NCI-H146 treated with DMSO at 0.1 percent for 48 hours (cell line): Measurements from ENCODE around the gene KRT33B.
"Not testable (repeated sequence)": the region's sequence is repeated elsewhere in the genome, so short reads cannot be mapped to it uniquely, and the experiment has no call there.

Source experiments
- DNase-seq: peaks from one replicate; lab custom pipeline; 2025; ENCODE audit not compliant: unreplicated experiment; lab: John Stamatoyannopoulos, UW

KRT33B gene

GRCh38 chr17:41369713-41370112, at the start of gene KRT33B:
KRT33B (minus strand) TSS chr17:41369813; CDS start chr17:41369750, 63 bp downstream.
- no peak for DNase-seq

DNA sequence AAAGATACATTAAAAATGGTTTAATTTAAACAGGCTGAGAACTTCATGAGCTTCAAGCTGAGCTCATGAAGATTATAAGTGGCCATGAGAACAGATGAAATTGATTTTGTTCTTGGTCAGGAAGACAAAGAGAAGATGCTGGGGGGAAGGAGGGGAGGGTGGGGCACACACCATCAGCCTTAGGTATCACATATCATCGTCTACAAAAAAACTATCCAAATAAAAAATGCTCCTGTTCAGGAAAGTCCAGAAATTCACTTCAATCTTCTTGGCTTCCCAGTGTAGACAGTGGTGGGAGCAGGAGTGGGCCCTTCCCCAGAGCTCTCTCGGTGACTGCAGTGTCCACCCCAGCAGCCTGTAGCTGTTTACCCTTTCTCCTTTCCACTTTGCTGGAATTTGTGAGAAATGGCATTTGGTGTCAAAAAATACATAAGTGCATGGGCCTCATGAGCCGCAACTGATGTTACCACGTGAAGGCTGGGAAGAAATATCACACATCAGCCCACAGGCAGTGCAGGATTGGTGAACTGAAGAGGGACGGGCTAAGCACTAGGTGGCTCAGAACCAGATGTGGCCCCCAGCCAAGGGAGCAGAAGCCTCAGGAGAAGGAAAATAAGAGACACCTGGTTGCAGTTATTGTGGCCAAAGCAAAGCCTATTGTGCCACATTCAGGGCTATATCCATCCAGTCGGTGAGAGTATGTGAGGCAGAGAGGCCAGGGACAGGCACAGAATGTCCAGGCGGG, 48.7 kb upstream of the KRT33B start:
- no peak for DNase-seq

GRCh38 chr17:41417576-41418015, 48.0 kb upstream of the KRT33B start:
- DNase-seq: no peak

GRCh38 chr17:41417127-41417526, 47.5 kb upstream of the KRT33B start:
- no peak for DNase-seq

DNA sequence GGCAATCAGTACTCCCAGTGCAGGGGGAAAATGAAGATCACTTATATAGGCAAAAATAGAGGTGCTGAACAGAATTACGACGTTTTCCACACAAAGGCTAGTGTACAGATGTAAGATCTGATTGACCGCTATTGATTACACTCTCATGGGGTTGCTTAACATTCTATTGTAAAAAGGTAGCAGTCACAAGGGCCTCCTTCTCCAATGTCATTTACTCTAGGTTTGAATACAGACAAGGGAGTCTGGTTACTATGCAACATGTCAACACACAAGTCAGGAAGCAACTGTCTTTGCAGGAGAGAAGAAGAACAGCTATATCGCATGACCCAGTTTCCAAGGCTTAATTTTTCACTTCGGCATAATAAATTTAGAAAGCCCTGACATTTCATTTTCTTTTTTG, 46.9 kb upstream of the KRT33B start:
- no peak for DNase-seq

GRCh38 chr17:41415833-41416335, 46.3 kb upstream of the KRT33B start:
- DNase-seq: no peak

DNA sequence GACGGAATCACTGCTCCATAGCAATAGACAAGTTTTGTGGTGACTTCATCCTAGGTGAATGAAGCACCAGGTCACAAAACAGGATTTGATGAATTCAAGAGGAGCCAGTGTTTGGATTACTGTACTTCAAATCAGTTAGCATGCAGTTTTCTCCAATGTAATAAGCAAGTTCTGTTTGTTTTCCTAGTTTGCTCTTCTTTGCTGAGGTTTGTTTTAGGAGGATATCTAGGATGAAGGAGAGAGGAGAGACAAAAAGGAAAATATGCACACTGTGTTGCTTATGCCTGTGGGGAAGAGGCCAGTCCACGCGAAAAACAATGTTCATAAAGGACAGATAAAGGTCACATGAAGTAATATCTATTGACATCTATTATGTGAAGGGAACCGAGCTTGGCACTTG, 45.8 kb upstream of the KRT33B start:
- DNase-seq: no peak

GRCh38 chr17:41413982-41414381, 44.4 kb upstream of the KRT33B start:
- DNase-seq: no peak

- no peak for DNase-seq
Measured at GRCh38 chr17:41413353-41413957, 43.8 kb upstream of the KRT33B start.

GRCh38 chr17:41411072-41411840, 41.6 kb upstream of the KRT33B start:
- DNase-seq: no peak

DNA sequence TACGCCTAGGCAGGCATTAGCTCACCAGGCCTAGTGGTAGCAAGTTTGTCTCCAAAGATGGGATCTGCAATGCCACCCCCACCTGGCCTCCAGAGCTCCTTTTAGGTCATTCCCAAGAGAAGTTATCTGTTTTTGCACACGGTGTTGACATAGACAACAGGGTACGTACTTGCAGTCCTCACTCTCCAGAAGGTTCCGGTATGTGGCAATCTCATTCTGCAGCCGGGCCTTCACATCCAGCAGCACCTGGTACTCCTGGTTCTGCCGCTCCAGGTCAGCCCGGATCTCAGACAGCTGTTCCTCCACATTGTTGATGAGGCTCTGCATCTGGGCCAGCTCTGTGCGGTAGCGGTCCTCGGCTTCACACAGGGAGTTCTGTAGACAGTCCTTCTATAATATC, 37.6 kb upstream of the KRT33B start:
- no peak for DNase-seq

DNA sequence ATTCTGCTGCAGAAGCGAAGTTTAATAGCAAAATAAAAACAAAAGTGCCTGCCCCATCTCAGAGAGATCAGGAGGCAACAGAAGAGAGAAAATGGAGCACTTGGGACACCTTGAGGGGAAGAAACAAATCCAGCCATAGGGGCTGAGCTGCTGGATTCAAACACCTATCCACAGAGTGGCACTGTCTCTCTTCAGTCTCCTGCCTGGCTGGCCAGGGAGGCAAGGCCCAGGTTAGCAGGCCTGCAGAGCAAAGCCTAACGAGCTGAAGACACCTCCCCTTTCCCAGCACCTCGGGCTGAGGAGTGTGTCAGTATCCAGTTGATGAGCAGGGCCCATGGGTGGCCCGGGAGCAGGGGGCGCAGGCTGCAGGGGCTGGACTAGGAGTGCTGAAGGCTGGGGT, 36.6 kb upstream of the KRT33B start:
- no peak for DNase-seq

DNA sequence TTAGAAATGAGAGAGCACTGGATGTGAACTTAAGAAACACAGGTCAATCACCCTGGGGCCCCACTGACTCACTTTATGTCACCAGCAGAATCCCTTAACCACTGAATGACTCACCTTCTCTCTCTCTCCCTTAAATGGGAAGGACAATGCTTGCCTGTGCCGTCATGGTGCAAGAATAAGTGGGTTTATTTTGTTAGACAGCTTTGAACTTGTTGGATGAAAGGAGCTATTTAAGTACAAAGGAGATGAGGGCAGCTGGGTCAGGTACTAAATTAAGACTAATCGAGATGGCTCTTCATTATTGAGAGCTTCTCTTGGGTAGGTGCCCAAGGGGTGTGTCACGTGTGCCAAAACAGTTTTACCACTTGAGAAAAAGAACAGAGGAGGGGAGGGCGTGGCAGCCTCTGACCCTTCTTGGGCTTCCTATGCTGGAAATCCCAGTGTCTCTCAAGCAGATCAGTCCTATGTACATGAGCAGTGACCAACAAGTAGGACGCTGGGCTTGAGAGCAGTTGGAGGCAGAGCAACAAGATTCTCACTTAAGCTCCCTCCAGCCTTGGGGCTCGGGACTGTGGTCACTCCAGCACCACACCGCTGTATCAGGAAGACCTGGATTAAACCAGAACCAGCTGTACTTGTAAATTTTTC, 34.5 kb upstream of the KRT33B start:
- DNase-seq: no peak

DNA sequence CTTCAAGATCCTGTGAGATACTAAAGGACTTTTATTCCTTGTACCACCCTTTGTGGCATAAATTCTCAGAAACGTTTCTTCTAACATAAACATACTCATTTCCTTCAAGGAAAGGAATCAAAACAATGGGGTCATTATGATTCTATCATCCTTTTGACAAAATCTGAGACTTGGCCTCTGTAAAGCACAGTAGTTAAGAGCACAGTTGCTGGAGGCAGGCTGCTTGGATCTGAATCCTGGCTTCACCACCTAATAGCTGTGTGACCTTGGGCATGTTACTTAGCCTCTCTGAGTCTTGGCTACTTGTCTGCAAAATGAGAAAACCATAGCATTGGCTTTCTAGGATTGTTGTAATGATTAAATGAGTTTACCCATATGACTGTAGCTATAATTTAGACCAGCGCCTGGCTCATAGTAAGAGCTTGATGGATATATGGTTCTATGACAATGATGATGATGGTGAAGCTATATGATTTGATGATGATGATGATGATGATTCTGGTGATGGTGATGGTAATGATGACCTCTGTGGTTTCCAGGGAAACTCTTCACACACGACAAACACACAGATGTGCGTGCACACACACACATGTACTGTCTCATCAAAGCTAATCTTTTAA, 33.9 kb upstream of the KRT33B start:
- DNase-seq: no peak

DNA sequence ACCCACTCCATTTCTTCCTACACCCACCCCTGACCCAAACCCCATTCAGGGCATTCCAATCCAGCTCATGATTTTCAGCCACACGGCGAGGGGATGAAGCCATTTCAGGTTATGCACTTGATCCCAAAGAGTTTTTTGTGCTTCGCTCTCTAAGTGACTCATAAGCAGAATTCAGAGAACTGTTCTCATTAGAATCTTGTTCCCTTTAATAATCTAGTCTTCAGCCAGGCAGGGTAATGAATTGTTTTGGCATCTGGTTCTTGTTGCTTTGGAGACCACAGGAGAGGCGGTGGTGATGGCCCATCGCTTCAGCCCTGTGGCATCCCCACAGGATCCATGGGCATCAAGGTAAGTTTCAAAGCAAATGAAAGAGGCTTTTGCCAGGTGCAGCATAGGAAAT, 32.5 kb upstream of the KRT33B start:
- DNase-seq: no peak

DNA sequence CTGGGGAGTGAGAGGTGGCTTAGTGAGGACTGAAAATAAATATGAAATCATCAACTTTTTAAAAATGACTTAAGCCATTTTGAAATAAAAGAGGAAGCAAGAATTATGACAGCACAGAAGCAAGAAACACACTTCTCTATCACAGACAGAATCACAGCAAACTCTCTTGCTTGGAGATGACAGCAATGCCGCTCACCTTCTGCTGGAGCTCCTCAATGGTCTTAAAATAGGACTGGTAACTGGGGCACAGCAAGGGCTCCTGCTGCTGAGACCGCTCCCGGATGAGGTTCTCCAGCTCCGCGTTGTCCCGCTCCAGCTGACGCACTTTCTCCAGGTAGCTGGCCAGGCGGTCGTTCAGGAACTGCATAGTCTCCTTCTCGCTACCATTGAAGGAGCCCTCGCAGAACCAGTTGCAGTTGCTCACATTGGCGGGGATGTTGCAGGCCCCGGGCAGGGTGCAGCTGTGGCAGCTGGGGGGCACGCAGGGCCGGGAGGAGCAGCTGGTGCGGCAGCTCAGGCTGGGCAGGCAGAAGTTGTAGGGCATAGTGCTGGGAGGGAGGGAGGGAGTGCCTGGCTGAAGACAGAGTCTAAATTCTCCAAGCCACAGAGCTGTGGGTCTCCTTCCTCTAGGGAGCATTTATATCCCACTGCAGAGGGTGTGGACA, 27.5 kb upstream of the KRT33B start, which contains the start of gene KRT31:
Gene KRT31, minus strand, starts transcription at position 613 of the 665 bp plus-strand sequence. Its CDS starts 69 bp downstream, at position 544.
- no peak for DNase-seq

GRCh38 chr17:41396340-41396739, 26.7 kb upstream of the KRT33B start:
- DNase-seq: no peak

DNA sequence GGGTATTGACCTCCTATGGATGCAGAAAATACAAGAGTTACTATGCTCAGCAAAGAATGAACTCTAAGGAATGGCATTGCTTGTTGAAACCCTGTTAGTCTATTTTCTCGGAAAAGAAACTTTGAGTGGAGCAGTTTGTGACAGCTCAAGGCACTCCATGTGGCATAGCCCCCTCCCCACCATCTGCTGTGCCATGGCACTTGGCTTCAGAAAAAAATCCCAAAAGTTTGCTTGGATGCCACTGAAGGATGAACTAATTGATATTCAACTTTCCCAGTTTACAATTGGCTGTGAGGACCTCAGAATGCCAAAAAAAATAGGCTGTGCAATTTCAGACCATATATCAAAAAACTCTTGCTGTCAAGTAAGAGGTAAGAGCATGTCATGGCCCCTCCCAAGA, 26.0 kb upstream of the KRT33B start:
- no peak for DNase-seq

GRCh38 chr17:41395044-41395443, 25.4 kb upstream of the KRT33B start:
- DNase-seq: not testable (repeated sequence)
